Stimulated activated CD8-positive, alpha-beta memory T cell treated with anti-CD3 and anti-CD28 coated beads, Interleukin-12 subunit alpha, Interleukin-12 subunit beta, amount 100 ng/mL, for 4 hours (primary cell): ENCODE results near the gene CACNA2D3.

ENCODE experiments used
- DNase-seq: peaks from one replicate; pipeline ENCODE4 v3.0.0-alpha.2; 2020; ENCODE audit warnings: low read depth

CACNA2D3 gene

GRCh38 chr3:54341811-54342210, 219.5 kb downstream of the CACNA2D3 start:
- DNase-seq, result no peak

GRCh38 chr3:54342676-54343075, 220.3 kb downstream of the CACNA2D3 start:
- DNase-seq, result no peak

GRCh38 chr3:54343495-54343894, 221.1 kb downstream of the CACNA2D3 start:
- DNase-seq, result no peak

GRCh38 chr3:54344601-54345231, 222.4 kb downstream of the CACNA2D3 start:
- no peak for DNase-seq

GRCh38 chr3:54345847-54346375, 223.6 kb downstream of the CACNA2D3 start:
- no peak for DNase-seq

GRCh38 chr3:54347060-54347459, 224.7 kb downstream of the CACNA2D3 start:
- DNase-seq, result no peak

- no peak for DNase-seq
These were observed 225.6 kb downstream of the CACNA2D3 start for GRCh38 chr3:54347933-54348332.

GRCh38 chr3:54349231-54349652, 226.9 kb downstream of the CACNA2D3 start:
- DNase-seq, result no peak

GRCh38 chr3:54349691-54350090, 227.3 kb downstream of the CACNA2D3 start:
- DNase-seq, result no peak

GRCh38 chr3:54353546-54353945, 231.2 kb downstream of the CACNA2D3 start:
- no peak for DNase-seq

- DNase-seq, result no peak
These were observed 231.6 kb downstream of the CACNA2D3 start for GRCh38 chr3:54353946-54354345.

GRCh38 chr3:54355800-54356199, 233.4 kb downstream of the CACNA2D3 start:
- DNase-seq, result no peak

- no peak for DNase-seq
These were observed 234.1 kb downstream of the CACNA2D3 start for GRCh38 chr3:54356261-54357045.

- DNase-seq, result no peak
These were observed 234.9 kb downstream of the CACNA2D3 start for GRCh38 chr3:54357301-54357700.

GRCh38 chr3:54358316-54358715, 236.0 kb downstream of the CACNA2D3 start:
- no peak for DNase-seq

GRCh38 chr3:54358969-54359694, 236.8 kb downstream of the CACNA2D3 start:
- no peak for DNase-seq

GRCh38 chr3:54360320-54360719, 238.0 kb downstream of the CACNA2D3 start:
- no peak for DNase-seq

GRCh38 chr3:54361746-54362283, 239.5 kb downstream of the CACNA2D3 start:
- no peak for DNase-seq

- DNase-seq, result no peak
These were observed 243.8 kb downstream of the CACNA2D3 start for GRCh38 chr3:54366007-54366750.

GRCh38 chr3:54366839-54367238, 244.5 kb downstream of the CACNA2D3 start:
- no peak for DNase-seq

GRCh38 chr3:54372232-54372631, 249.9 kb downstream of the CACNA2D3 start:
- no peak for DNase-seq
